Esophagus squamous epithelium (tissue), 4 donors: ENCODE results near the gene PCOLCE2.

Source experiments
- POLR2A ChIP-seq, 4 donors: fragments of 450-650 bp; IDR thresholded peaks; one replicate each; pipeline ENCODE4 v1.6.1; 2017; ENCODE audit warnings: antibody characterized with exemption in 4 of 4, mild to moderate bottlenecking in 4 of 4, moderate library complexity in 3 of 4
- TF ChIP-seq, protein P1 (sequence below), 6 experiments: fragments of 450-650 bp in 4 of 6; fragments of 200-600 bp in 2 of 6; sonication (generic) in 2 of 6; IDR thresholded peaks; one replicate each; pipeline ENCODE4 v1.5.1; 2016 to 2019; ENCODE audit warnings: antibody characterized with exemption in 6 of 6, mild to moderate bottlenecking in 4 of 6, moderate library complexity in 4 of 6

DNA sequence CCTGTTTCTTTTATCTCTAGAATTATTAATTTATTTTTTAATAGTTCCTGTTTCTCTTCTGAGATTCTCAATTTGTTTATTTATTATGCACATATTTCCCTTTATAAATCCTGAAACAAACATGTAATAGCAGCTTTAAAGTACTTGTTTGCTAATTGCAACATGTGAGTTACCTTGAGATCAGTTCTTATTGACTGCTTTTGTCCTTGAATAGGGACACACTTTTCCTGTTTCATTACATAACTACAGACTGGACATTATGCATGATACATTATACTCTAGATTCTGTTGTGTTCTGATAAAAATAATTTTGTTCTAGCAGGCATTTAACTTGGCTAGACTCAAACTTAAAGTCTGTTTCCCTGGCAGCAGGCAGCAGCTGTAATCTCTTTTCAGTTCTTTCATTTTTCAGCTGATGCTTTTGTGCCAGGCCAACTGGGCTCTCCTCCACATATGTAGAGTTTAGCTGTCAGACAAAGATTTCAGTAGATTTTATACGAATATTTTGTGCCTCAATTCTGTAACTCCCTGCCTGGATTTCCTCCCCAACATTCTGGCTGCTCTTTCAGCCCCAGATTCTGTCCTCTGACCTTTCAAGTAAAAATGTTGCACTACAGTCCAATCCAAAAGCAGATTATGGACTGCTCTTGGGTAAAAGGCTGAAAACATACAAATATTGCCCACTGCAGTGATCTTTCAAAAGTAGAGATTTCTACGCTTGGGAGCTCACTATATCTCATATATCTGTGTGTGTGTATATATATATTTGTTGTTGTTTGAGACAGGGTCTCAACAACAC is 41.9 kb downstream of the PCOLCE2 start:
- TF ChIP-seq, protein P1, sequence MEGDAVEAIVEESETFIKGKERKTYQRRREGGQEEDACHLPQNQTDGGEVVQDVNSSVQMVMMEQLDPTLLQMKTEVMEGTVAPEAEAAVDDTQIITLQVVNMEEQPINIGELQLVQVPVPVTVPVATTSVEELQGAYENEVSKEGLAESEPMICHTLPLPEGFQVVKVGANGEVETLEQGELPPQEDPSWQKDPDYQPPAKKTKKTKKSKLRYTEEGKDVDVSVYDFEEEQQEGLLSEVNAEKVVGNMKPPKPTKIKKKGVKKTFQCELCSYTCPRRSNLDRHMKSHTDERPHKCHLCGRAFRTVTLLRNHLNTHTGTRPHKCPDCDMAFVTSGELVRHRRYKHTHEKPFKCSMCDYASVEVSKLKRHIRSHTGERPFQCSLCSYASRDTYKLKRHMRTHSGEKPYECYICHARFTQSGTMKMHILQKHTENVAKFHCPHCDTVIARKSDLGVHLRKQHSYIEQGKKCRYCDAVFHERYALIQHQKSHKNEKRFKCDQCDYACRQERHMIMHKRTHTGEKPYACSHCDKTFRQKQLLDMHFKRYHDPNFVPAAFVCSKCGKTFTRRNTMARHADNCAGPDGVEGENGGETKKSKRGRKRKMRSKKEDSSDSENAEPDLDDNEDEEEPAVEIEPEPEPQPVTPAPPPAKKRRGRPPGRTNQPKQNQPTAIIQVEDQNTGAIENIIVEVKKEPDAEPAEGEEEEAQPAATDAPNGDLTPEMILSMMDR (IDR thresholded peaks at IDR 0.05): no peak
- TF ChIP-seq POLR2A (IDR thresholded peaks at IDR 0.05): no peak
